ENCODE data around the gene TRAPPC11. TPM values are rescaled to one million over a fixed set of nuclear protein-coding genes. Genes with fewer than 3 reads are reported as not detected.
A peak's percentile ranks its signal among the peaks of the same experiment; 100 is the strongest.

Gene TRAPPC11
- total RNA-seq, 1 donor from 2014 or later: 89.2 TPM

DNA sequence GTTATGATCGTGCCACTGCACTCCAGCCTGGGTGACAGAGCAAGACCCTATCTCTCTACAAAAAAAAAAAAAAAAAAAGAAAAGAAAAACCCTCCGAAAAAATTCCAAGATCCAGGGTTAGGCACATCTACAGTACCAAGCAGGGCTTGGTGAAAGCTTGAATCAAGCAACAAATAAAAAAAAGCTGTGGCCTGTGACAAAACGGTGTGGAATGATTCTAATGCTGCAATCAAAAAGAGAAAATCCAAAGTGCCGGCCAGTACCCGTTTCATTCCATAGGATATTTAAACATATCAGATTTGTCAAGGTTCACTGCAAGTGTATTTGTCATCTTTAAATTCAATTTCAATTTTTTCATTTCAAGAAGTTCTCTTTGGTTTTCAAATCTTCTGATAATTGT is 20.7 kb upstream of the TRAPPC11 start:
- no peak for DNase-seq

DNA sequence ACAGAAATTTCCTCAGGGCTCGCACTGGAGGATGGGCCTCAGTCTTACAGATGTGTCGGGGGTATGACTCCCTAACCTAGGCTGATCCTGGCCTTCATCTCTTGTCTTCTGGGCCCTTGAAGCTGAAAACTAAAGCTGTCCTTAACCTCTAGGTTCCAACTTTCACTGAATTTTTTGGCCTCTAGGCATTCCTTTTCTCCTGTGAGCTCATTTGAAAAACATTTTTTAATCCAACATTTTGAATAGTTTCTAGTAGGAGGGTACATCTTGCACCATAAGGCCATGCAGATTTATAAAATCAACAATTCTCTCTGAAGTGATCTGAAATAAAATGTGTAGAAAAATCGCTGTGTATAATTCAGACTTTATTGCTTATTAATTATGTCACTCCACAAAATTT is 19.8 kb upstream of the TRAPPC11 start:
- DNase-seq: no peak

DNA sequence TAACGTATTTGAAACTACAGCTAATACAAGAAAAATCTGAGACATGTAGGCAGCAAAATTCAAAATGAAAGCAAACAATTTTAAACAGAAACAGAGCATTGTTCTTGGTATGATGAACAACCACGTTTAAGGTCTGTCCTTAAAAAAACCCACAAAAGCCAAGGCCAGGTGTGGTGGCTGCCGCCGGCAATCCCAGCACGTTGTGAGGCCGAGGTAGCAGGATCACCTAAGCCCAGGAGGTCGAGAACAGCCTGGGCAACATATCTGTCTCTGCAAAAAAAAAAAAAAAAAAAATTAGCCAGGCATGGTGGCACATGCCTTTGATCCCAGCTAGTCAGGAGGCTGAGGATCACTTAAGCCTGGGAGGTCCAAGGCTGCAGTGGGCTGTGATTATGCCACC is 13.8 kb upstream of the TRAPPC11 start:
- no peak for DNase-seq

DNA sequence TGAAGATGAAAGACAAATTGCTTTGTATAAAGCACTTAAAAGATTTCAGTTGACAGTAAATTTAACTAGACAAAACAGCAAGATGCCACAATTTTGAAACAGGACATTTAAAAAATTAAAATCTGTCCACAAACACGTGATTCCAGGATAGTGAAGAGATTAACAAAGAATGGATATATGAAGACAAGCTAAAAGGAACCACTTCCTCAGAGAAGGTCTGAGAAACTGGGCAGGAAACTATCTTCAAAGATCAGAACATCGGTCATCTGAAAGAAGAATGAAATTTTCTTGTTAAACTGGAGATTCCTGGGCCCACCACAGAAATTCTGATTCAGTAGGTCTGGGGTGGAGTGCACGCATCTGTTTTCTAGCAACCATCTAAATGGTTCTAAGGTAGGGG is 1.5 kb upstream of the TRAPPC11 start:
- DNase-seq: no peak

DNA sequence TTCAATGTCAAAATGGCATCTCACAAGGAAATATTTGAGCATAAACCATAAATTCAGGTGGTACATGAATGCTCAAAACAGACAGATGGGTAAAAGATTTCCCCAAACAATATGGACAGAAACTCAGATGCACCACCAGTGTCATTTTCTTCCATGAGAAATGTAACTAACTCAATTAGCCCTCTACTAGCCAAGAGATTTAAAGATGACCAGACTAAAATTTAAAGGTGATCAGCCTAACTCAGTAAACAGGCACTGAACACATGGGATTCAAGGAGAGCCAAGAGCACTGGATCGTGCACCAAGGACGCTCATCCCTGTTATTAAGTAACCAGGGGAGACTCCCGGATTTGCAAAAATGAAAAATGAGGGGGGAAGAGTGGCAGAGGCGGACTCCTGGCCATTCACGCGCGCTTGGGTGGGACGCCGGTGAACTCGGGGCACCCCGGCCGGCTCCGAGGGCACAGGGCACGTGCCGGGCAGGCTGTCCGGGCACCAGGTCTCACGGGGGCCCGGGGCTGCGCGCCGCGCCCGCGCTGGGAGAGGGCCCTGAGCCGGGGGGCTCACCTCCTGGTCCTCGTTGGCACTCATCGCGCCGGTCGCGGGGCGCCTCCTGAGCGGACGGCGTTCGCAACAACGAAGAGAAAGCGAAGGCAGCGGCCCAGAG is 598 bp upstream of the TRAPPC11 start:
- DNase-seq: no peak

DNA sequence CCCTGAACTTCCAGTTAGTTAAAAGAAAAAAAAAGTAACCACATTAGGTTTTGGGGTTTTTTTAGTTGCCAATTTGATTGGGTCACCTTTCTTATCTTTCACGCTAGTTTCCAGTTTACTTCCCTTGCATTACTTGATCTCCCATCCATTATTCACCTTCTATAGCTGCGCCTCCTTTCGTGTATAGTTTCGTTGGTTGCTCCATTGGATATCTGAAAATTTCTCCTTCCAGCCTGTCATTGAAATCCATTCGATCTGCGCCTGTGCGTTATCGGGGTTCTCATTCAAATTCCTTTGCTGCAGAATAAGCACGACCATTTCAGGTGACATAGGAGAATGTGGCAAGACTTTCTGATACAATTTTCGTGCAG is 764 bp downstream of the TRAPPC11 start:
- no peak for DNase-seq

DNA sequence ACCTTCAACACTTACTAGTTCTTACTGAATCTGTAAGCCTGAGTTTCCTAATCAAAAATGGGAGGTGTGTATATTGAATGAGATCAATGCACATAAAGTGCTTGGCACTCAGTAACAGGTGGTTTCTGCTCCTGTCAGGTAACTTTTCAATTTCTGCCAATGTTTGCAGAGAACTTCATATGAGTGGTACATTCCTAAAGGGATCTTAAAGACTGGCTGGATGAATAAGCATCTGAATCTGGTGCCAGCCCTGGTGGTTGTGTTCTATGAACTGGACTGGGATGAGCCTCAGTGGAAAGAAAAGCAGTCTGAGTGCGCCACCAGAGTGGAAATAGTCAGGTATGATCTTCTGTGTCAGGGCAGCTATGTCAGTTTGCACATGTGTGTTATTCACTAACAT is 7.0 kb downstream of the TRAPPC11 start:
- DNase-seq: no peak

DNA sequence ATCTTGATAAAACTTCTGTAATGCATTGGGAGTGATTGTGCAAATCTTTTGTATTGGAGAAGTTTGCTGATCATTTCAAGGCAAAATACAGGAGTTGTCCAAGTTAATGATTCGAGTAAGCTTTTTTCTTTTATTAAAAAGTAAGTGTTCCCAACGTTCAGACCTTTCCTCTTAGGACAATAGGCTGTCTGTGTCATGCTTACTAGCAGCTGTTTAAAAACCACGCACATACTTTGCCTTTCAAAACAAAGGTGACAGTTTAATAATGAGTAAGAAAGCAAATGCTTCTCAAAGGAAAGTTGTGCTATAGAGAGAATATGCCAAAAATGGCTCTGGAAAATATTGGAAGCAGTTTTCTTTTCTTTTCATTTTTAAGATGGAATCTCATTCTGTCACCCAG is 11.2 kb downstream of the TRAPPC11 start:
- no peak for DNase-seq

DNA sequence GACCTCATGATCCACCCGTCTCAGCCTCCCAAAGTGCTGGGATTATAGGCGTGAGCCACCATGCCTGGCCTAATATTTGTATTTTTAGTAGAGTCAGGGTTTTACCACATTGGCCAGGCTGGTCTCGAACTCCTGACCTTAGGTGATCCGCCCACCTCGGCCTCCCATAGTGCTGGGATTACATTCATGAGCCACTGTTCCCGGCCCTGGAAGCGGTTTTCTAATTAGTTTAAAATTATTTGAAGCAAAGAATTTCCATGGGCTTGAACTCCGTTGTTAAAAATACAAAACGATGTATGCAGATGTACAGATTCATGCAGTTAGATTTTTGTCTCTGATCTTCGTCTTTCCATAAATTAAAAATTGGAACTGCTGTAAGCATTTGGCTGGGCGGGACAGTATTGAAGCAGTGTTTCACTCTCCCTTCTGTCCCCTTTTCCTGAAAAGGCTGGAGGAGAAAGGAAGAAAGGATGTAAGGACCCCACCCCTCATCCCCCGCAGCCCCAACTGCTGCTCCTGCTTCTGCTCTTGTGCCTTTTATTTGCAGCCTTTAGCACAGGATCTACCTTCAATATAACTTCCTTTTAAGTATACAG is 12.0 kb downstream of the TRAPPC11 start:
- DNase-seq: no peak

DNA sequence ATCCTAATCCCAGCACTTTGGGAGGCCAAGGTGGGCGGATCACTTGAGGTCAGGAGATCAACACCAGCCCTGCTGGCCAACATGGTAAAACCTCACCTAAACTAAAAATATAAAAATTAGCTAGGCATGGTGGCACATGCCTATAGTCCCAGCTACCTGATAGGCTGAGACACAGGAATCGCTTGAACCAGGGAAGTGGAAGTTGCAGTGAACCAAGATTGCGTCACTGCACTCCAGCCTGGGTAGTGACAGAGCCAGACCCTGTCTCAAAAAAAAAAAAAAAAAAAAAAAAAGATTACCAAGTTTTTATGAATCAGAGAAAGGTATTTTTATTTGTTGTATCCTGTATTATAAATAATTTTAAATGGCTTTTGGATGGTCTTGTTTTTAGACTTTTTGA is 15.1 kb downstream of the TRAPPC11 start:
- DNase-seq: no peak

DNA sequence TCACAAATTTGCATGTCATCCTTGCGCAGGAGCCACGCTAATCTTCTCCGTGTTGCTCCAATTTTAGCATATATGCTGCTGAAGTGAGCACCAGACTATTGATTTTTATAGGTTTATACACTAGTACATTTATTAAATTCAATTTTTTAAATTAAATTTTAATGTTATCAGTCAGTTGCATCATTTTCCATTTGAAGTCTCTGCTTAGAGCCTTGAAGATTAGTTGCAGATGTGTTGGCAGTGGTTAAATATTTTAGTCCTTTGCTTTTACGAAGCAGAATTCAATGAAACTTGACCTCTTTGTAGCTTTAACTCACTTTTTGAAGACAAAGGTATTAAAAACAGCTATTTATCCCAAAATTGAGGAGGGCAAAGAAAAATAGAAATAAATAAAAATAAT is 16.5 kb downstream of the TRAPPC11 start:
- no peak for DNase-seq

DNA sequence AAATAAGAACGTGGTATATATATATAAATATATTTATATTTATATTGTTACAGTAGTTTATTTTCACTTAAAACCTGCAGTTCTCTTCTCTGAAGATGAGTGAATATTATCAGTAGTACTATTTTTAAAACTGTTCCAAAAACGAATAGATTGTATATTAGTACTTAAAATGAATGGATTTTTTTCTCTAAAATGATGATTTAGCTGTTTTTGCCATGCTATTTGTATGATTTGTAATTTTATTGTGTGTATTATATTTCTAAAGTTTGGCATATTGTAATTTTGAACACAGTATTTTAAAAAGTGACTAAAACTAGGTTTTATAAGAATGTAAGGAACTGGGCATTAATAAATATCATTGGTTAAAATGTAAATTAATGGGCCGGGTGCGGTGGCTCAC is 22.0 kb downstream of the TRAPPC11 start:
- no peak for DNase-seq

DNA sequence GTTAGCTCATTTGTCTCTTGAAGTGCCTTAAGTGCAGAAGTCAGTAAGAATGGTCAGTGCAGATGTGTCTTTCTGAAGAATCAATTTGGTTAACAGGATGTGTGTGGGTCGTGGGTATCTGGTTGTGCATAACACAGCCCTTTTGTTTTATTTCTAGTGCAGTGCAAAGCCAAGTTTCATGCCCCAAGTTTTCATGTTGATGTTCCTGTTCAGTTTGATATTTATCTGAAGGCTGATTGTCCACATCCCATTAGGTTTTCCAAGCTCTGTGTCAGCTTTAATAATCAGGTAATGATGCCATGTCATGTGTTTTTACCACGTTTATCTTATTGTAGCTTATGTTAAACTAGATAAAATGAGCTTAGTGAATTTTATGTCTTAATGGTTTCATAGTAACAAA is 27.4 kb downstream of the TRAPPC11 start:
- DNase-seq: no peak

DNA sequence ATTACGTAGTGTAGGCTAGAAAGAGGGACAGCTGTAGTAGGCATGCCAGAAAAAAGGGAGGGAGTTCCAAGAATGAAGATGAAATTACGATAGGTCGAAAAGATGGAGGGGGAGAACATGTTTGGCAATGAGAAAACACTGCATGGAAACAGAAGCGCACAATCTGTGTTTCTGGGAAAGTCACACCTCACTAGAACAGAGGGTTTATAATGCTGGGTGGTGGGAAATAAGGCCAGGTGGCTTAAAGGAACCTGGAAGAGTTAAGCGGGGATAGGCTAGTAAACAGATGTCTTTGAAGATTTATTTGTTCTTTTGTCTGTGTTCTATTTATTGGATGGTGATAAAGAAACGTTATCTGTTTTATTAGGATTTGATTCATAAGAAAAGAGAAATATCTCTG is 29.1 kb downstream of the TRAPPC11 start:
- DNase-seq: no peak

DNA sequence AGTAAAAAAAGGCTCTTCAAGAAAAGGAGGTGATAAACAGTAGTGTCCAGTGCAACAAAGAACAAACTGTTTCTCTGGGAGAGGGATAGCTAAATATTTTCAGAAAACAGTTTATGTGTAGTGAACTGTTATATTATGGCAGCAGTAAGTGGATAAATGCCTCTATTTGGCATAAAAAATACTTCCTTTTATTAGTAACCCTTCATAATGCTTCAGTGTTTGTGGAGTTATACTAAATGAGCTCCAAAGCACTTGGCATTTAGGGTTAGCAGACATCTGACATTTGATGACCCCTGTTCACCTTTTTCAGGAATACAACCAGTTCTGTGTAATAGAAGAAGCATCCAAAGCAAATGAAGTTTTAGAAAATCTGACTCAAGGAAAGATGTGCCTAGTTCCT is 31.9 kb downstream of the TRAPPC11 start:
- no peak for DNase-seq

DNA sequence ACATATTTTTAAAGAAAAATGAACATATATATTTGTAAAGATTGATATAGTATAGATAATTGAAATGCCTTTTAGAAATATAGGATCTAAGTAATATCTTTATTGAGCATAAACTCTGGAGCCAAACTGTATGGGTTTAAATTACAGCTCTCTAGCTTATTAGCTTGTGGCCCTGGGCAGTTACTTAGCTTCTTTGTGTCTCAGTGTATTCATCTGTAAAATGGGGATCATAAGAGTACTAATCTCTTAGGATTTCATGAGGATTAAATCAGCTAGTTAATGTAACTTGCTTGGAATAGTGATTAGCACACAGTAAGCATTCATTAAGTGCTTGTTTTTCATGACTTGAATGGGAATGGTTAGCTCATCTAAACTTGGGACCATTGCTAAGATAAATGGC is 32.8 kb downstream of the TRAPPC11 start:
- DNase-seq: no peak

DNA sequence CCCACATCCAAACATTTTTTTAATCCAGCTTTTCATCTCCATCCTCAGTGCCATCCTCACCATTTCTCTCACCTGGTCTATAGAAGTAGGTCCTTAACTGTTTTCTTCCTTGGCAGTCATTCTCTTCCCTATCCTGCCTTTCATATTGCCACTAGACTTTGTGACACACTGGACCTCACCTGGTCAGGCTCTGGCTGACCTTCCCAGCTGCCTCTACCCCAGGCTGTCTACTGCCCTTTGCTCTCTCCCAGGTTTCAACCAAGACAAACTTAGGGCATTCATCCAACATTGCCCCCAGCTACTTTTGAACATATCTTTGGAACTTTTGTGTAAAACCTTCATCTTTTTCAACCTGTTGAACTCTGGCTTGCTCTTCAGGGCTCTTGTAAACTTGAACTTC is 39.8 kb downstream of the TRAPPC11 start:
- DNase-seq: no peak

DNA sequence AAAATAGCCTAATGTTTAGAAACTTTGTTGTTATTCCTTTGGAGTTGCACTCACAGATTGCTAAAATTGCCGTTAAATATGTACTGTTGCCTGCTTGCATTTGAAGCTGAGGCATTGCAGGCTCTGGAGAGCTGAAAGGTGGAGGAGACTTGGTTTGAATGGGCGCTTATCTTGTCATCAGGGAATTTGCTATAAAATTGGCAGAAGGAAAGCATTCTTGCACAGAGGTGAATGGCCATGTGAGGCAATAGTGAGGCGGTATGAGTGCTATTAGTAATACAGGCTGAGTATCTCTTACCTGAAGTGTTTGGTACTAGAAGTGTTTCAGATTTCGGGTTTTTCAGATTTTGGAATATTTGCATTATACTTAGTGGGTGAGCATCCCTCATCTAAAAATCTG is 41.3 kb downstream of the TRAPPC11 start:
- no peak for DNase-seq

DNA sequence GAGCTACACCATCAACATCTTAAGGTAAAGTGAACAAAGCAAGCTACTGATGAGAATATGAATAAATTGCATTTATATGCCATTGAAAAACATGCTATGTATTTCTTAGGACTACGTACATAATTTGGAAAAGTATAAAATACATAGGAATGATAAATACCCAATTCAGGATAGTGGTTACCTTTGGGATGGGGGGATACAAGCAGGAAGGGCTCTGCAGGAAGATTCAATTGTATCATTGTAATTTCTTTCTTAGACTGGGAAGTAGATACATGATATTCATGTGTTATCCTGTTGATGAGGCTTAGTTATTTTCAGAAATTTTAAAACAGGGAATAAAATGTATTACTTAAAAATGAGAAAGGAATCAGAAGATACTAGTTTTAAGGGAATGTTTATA is 43.4 kb downstream of the TRAPPC11 start:
- no peak for DNase-seq

DNA sequence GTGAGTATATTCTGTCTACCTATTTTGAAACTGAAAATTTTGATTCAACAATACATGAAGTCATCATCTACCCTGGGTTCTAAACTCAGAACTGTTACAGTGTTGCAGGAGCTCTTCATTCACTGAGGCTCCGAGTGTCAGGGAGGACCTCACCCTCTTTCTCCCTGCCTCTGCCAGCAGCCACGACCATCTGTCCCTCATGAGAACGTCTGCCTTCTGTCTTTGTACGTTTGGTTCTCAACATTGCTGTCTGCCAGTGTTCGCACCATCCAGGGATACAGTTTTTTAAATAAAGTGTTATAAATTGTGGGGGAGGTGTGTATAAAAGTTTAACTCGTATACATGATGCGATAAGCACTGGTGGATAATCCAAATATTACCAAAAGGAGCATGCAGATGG is 55.5 kb downstream of the TRAPPC11 start:
- DNase-seq: no peak

DNA sequence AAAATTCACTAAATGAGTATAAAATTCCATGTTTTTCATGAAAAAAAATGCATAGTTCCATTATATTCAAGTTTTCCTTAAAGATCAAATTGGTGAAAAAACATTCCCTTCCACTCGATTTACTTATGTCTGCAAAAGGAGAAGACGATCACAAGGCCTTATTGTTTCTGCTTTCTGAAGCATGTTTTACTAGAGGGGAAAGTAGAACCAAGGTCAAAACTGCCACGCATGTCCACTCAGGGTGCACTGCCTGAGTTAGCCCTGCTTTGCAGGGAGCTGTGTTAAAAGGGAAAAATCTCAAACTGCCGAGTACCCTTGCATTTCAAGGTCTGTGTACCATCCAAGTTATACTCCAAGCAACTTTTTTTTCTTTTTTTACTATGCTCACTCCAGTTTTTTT is 57.2 kb downstream of the TRAPPC11 start:
- no peak for DNase-seq

DNA sequence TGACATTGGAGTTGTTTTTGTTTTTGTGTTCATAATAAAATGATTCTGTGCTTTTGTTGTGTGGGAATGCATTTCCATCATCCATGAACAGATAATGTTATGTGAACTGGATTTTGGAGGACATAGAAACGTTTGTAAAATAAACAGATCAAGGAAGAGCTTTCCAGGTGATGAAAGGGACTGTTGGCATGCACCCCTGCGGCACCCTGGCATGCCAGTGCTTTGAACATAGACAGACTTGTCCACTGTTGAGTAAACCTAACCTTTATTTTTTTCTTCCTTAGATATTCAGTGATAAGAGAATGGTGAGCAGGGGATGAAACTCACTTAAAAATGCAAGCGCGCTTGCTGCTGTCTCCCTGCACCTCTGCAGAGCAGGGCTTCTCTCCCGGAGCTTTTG is 59.8 kb downstream of the TRAPPC11 start:
- no peak for DNase-seq

DNA sequence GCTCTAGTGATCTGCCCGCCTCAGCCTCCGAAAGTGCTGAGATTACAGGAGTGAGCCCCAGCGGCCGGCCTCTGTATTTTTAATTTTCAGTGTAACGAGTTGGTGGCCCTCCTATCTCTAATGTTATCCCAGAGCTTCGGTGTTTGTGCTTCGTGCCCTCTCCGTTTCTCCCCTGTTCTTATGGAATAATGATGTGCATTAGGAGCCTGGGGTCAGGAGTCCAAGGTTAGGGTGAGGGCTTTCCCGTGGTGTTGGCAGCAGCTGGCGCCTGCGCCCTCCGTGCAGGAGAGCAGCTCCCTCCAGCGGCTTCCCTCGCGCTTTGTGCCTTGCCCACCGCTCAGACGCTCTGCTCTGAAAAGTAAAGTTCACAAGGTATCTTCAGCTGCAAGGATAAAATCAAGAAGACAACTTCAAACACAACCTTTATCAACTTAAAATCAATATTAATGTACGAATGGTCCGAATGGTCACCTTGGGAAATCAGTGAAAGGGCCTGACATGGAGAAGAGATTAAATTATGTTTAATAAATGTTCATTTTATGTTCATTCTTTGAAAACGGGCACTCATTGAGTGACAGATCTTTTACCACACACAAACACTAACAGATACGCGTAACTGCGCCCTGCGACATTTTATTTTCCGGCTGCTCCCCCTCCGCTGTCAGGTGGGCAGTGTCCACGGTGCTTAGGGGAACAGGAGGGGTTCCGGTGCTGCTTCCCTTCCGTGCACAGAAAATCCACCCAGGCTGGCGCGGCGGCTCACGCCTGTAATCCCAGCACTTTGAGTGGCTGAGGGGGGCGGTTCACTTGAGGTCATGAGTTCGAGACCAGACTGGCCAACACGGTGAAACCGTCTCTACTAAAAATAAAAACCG is 62.4 kb downstream of the TRAPPC11 start:
- peak; percentile 12 for DNase-seq
